ENCODE measurements around the gene ATP11A.

GRCh38 chr13:112721198-112722104 lies 31.6 kb downstream of the ATP11A start:
- no peak for TF ChIP-seq EZH2 (IDR thresholded peaks at IDR 0.05; ENCODE audit: borderline replicate concordance, low read depth, low read length, severe bottlenecking)
- no peak for TF ChIP-seq CTCF (IDR thresholded peaks at IDR 0.05; ENCODE audit: borderline replicate concordance, extremely low read depth, low read length, poor library complexity, severe bottlenecking)

Data from DND-41 (cell line).